GM12878 (cell line): Measurements from ENCODE around the gene MMADHC.

Experiments
- BHLHE40 ChIP-seq, 2 experiments: fragments of 450-650 bp in 1 of 2; IDR thresholded peaks; 2 replicates each; pipeline ENCODE4 v1.6.1; 2011 to 2017; ENCODE audit warnings: low read depth in 2 of 2, borderline replicate concordance in 1 of 2, improper control_type of control experiment in 1 of 2, low read length in 1 of 2, mild to moderate bottlenecking in 1 of 2
- CHD2 ChIP-seq: IDR thresholded peaks from 2 replicates; pipeline ENCODE4 v1.6.1; 2011; ENCODE audit warnings: low read depth, low read length, improper control_type of control experiment, borderline replicate concordance
- CTCF ChIP-seq, 3 experiments: IDR thresholded peaks in 2 of 3; conservative IDR thresholded peaks in 1 of 3; 2 replicates each; pipeline ENCODE4 v1.5.1; 2011; ENCODE audit warnings: low read depth in 3 of 3, low read length in 3 of 3, mild to moderate bottlenecking in 3 of 3, control low read depth in 2 of 3, moderate library complexity in 2 of 3, inconsistent platforms in 1 of 3, mixed read lengths in 1 of 3; ENCODE audit not compliant: control insufficient read depth in 2 of 3, insufficient read depth in 1 of 3; ENCODE audit errors: extremely low read depth in 1 of 3
- EZH2 ChIP-seq: IDR thresholded peaks from 2 replicates; pipeline ENCODE4 v1.6.1; 2012; ENCODE audit warnings: low read depth, mild to moderate bottlenecking, control low read depth, inconsistent platforms, low read length, borderline replicate concordance; ENCODE audit not compliant: control insufficient read depth
- GABPA ChIP-seq: IDR thresholded peaks from 2 replicates; pipeline ENCODE4 v1.6.1; 2014; ENCODE audit warnings: antibody characterized with exemption, low read depth, mild to moderate bottlenecking, inconsistent platforms
- MAX ChIP-seq: IDR thresholded peaks from 2 replicates; pipeline ENCODE4 v1.6.1; 2012; ENCODE audit warnings: low read depth, low read length, improper control_type of control experiment
- MLLT1 ChIP-seq: fragments of 450-650 bp; IDR thresholded peaks from 2 replicates; pipeline ENCODE4 v1.6.1; 2016; ENCODE audit warnings: mild to moderate bottlenecking
- PBX3 ChIP-seq: IDR thresholded peaks from 2 replicates; pipeline ENCODE4 v1.6.1; 2011; ENCODE audit warnings: mild to moderate bottlenecking, low read depth, low read length, moderate library complexity; ENCODE audit not compliant: insufficient replicate concordance
- POLR2A ChIP-seq: IDR thresholded peaks from 2 replicates; pipeline ENCODE4 v1.6.1; 2011; ENCODE audit warnings: low read depth, mild to moderate bottlenecking, low read length
- POLR2AphosphoS5 ChIP-seq: IDR thresholded peaks from 2 replicates; pipeline ENCODE4 v1.6.1; 2011; ENCODE audit warnings: mild to moderate bottlenecking, low read length, inconsistent platforms
- RAD21 ChIP-seq: IDR thresholded peaks from 2 replicates; pipeline ENCODE4 v1.6.1; 2011; ENCODE audit warnings: mild to moderate bottlenecking, low read depth, low read length, moderate library complexity; ENCODE audit not compliant: insufficient read depth
- SP1 ChIP-seq: IDR thresholded peaks from one replicate; pipeline ENCODE4 v1.6.1; 2011; ENCODE audit warnings: low read depth, low read length
- YY1 ChIP-seq: IDR thresholded peaks from 2 replicates; pipeline ENCODE4 v1.6.1; 2011; ENCODE audit warnings: low read depth, mild to moderate bottlenecking, low read length

- TF ChIP-seq POLR2AphosphoS5 (no peak), EZH2 (no peak), SP1 (no peak), MAX (no peak), CHD2 (no peak), CTCF (IDR thresholded peaks at IDR 0.05 in 2 of 3, conservative IDR thresholded peaks at IDR 0.05 in 1 of 3; ENCODE audit: control insufficient read depth in 2 of 3, extremely low read depth in 1 of 3, insufficient read depth in 1 of 3, low read depth in 3 of 3, low read length in 3 of 3) (no peak), BHLHE40 (IDR thresholded peaks at IDR 0.05; ENCODE audit: borderline replicate concordance in 1 of 2, low read depth in 2 of 2, low read length in 1 of 2) (no peak), GABPA (no peak), MLLT1 (no peak), POLR2A (no peak), PBX3 (no peak), YY1 (no peak), RAD21 (no peak)
Measured at GRCh38 chr2:149586898-149587219, 716 bp downstream of the MMADHC start.
